Peyer's patch (tissue), 4 donors: ENCODE measurements around the gene KMT2E. TPM values are rescaled to one million over a fixed set of nuclear protein-coding genes. Genes with fewer than 3 reads are reported as not detected.

Experiments
- DNase-seq, 3 donors: peaks; one replicate each; pipeline ENCODE4 v3.0.0-alpha.2; 2017 to 2019
- H3K27ac ChIP-seq, 4 donors: fragments of 200-600 bp; sonication (generic); one replicate each; pipeline ENCODE4 v1.5.1; 2016 to 2019
- H3K27me3 ChIP-seq, 2 donors: fragments of 200-600 bp; sonication (generic); one replicate each; pipeline ENCODE4 v1.5.1; 2019
- H3K36me3 ChIP-seq, 3 donors: fragments of 200-600 bp; sonication (generic); one replicate each; pipeline ENCODE4 v1.5.1; 2016 to 2019
- H3K4me1 ChIP-seq, 4 donors: fragments of 200-600 bp; sonication (generic); one replicate each; pipeline ENCODE4 v1.5.1; 2016 to 2019
- H3K4me3 ChIP-seq, 4 donors: fragments of 200-600 bp; sonication (generic); 1 replicate in 3 of 4; 2 replicates in 1 of 4; pipeline ENCODE4 v1.5.1; 2016 to 2019; ENCODE audit warnings: mild to moderate bottlenecking in 1 of 4
- H3K9me3 ChIP-seq, 4 donors: fragments of 200-600 bp; sonication (generic); one replicate each; pipeline ENCODE4 v1.5.1; 2016 to 2019; ENCODE audit warnings: mild to moderate bottlenecking in 1 of 4
- POLR2A ChIP-seq, 2 donors: fragments of 450-650 bp; IDR thresholded peaks; one replicate each; pipeline ENCODE4 v1.5.1; 2017; ENCODE audit warnings: antibody characterized with exemption in 2 of 2, mild to moderate bottlenecking in 2 of 2, moderate library complexity in 2 of 2
- total RNA-seq, 4 donors: library from RNA; depleted of rRNA; stranded (reverse); fragments of >200 nt; gene quantifications; one replicate each; pipeline ENCODE4 v1.1.0, GENCODE V29; 2016
- TF ChIP-seq, protein P1 (sequence below), 6 experiments: fragments of 450-650 bp in 4 of 6; fragments of 200-600 bp in 2 of 6; sonication (generic) in 1 of 6; IDR thresholded peaks; one replicate each; pipeline ENCODE4 v1.5.1; 2017 to 2019; ENCODE audit warnings: antibody characterized with exemption in 6 of 6, mild to moderate bottlenecking in 3 of 6, moderate library complexity in 1 of 6

KMT2E gene, protein sequence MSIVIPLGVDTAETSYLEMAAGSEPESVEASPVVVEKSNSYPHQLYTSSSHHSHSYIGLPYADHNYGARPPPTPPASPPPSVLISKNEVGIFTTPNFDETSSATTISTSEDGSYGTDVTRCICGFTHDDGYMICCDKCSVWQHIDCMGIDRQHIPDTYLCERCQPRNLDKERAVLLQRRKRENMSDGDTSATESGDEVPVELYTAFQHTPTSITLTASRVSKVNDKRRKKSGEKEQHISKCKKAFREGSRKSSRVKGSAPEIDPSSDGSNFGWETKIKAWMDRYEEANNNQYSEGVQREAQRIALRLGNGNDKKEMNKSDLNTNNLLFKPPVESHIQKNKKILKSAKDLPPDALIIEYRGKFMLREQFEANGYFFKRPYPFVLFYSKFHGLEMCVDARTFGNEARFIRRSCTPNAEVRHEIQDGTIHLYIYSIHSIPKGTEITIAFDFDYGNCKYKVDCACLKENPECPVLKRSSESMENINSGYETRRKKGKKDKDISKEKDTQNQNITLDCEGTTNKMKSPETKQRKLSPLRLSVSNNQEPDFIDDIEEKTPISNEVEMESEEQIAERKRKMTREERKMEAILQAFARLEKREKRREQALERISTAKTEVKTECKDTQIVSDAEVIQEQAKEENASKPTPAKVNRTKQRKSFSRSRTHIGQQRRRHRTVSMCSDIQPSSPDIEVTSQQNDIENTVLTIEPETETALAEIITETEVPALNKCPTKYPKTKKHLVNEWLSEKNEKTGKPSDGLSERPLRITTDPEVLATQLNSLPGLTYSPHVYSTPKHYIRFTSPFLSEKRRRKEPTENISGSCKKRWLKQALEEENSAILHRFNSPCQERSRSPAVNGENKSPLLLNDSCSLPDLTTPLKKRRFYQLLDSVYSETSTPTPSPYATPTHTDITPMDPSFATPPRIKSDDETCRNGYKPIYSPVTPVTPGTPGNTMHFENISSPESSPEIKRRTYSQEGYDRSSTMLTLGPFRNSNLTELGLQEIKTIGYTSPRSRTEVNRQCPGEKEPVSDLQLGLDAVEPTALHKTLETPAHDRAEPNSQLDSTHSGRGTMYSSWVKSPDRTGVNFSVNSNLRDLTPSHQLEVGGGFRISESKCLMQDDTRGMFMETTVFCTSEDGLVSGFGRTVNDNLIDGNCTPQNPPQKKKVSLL (N-terminal part only)
- 100 to 1,000 TPM in 3 of 4 donors, 10 to 100 TPM in 1; 88.6 to 170 (median 130) TPM for total RNA-seq

DNA sequence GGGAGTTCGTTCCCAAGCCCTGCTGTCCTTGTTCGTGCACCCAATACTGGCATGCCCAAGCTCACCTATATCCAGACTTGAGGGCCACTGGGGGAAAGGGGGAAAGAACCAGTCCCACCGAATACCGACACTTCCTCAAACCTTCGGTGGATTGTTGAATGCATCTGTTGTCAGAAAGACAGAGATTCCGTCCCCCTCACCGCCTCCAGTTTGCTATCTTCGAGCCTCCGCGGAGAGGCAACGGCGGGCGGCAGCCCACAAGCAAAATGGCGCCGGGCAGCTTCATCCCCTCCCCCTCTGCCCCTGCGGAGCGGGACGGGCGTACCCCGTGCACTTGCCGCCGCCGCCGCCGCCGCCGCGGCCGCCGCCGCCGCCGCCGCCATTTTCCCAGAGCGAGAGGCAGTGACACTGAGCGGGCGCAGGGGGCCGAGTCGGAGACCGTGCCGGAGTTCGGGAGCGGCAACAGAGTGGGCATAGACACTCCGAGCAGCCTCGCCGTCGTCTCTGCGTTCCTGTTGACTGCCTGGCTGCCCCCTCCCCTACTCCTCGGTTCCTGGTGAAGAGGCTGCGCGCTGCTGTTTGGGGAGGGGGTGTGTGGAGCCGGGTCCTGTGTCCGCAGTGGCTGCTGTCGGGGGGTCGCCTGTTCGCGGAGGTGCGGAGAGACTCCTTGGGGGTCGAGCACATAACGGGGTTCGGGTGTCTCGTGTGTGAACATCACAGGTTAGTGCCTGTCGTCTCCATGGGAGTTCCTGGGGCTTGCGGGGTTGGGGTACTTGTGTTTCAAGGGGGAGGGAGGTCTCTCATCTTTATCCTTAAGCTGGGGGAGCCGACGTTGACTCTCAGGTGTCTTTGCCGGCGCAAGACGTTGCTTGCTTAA lies at the start of gene KMT2E:
TSS of gene KMT2E (plus strand) at position 390 of the 877 bp plus-strand sequence. CDS start 26,748 bp downstream, outside the sequence.
- DNase-seq = peak; percentile 83 to 95 (median 93)
- H3K9me3 ChIP-seq = no peaks in the 10 kb centered on the region
- H3K27me3 ChIP-seq = no peaks in the 10 kb centered on the region
- TF ChIP-seq, protein P1, sequence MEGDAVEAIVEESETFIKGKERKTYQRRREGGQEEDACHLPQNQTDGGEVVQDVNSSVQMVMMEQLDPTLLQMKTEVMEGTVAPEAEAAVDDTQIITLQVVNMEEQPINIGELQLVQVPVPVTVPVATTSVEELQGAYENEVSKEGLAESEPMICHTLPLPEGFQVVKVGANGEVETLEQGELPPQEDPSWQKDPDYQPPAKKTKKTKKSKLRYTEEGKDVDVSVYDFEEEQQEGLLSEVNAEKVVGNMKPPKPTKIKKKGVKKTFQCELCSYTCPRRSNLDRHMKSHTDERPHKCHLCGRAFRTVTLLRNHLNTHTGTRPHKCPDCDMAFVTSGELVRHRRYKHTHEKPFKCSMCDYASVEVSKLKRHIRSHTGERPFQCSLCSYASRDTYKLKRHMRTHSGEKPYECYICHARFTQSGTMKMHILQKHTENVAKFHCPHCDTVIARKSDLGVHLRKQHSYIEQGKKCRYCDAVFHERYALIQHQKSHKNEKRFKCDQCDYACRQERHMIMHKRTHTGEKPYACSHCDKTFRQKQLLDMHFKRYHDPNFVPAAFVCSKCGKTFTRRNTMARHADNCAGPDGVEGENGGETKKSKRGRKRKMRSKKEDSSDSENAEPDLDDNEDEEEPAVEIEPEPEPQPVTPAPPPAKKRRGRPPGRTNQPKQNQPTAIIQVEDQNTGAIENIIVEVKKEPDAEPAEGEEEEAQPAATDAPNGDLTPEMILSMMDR (IDR thresholded peaks at IDR 0.05) = peak in 3 of 6 experiments; percentile 37 to 44 (median 42)
- TF ChIP-seq POLR2A (IDR thresholded peaks at IDR 0.05) = peak in 1 of 2 donors; percentile 37
- peaks cover 0 to 27% (median 0%) of the 10 kb centered on the region in 4 donors for H3K4me1 ChIP-seq
- H3K36me3 ChIP-seq = no peaks in the 10 kb centered on the region
- H3K4me3 ChIP-seq = peak within 1 kb of the TSS; percentile 69 to 97 (median 87)
- peak within 1 kb of the TSS; percentile 98 to 100 (median 99) for H3K27ac ChIP-seq

DNA sequence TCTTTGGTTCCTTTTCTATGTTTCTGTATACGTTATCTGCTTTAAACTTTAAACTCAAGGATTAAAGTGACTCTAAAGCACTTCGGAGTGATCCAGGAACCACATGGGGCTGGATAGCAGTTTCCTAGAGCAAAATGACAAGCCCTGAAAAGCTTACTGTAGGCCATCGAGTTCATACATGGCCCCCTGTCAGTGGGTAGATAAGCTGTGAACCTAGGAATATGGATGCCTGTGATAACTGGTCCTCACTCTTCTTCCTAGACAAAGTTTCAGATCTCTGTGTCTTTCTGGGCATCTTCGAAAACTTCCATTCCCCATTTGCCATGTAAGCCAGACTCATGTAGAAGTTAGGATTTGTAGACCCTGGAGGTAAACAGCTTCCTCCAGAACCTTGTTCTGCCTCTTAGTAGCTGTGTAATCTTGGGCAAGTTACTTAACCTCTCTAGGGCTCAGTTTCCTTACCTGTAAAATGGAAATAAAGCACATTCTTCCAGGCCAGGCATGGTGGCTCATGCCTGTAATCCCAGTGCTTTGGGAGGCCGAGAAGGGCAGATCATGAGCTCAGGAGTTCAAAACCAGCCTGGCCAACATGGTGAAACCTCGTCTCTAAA lies 49.3 kb upstream of the KMT2E start:
- no peak overlapping the region for H3K27ac ChIP-seq
- no peaks in the 10 kb centered on the region for H3K9me3 ChIP-seq
- peaks cover 0 to 37% (median 0%) of the 10 kb centered on the region in 4 donors for H3K4me1 ChIP-seq
- H3K4me3 ChIP-seq = no peak overlapping the region
- DNase-seq = no peak
- TF ChIP-seq, protein P1 (IDR thresholded peaks at IDR 0.05) = no peak
- no peak for TF ChIP-seq POLR2A (IDR thresholded peaks at IDR 0.05)
- H3K27me3 ChIP-seq = no peaks in the 10 kb centered on the region
- no peaks in the 10 kb centered on the region for H3K36me3 ChIP-seq

DNA sequence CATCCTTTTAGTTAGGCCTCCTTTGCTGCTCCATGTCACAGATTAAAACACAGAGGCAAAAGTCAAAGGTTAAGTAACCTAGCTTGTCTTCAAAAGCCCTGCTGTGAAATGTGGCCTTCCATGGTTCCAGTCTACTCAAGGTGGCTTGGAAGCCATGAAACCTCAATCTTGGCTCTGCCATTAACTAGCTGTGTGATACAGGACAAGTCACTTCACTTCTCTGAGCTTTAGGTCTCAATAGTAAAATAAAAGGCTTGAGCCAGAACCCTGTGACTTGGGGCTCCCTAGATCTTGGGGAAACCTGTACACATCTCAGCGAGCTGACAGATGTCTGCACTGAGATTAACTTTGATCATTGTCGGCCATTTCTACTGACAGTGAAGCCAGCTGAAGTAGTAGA lies 48.0 kb upstream of the KMT2E start:
- H3K9me3 ChIP-seq = no peaks in the 10 kb centered on the region
- no peak for TF ChIP-seq POLR2A (IDR thresholded peaks at IDR 0.05)
- TF ChIP-seq, protein P1 (IDR thresholded peaks at IDR 0.05) = no peak
- no peak overlapping the region for H3K4me3 ChIP-seq
- H3K36me3 ChIP-seq = no peaks in the 10 kb centered on the region
- peaks cover 0 to 32% (median under 1%) of the 10 kb centered on the region in 4 donors for H3K4me1 ChIP-seq
- DNase-seq = no peak
- H3K27me3 ChIP-seq = no peaks in the 10 kb centered on the region
- H3K27ac ChIP-seq = no peak overlapping the region

DNA sequence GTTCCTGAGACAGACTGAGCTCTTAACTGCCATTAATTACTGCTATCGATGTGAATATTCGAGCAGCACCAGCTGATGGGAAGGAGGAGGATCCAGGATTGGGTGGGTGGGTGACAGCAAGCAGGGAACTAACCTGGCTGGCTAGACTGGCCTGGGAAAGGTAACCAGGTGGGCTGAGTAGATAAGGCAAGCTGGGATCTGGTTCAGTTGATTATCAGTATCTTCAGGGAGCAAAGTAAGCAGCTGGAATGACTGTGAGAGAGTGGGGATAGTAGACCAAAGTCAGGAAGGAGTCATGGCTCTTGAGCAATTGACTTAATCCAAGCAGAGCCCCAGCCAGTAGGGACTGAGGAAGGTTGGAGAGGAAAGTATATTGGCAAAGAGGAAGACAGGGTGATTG lies 46.9 kb upstream of the KMT2E start:
- H3K4me1 ChIP-seq = peaks cover 0 to 32% (median 2%) of the 10 kb centered on the region in 4 donors
- peak overlapping the region in 1 of 4 donors; percentile 42 for H3K27ac ChIP-seq

More for the DNA sequence above, 46.9 kb upstream of the KMT2E start:
- TF ChIP-seq POLR2A (IDR thresholded peaks at IDR 0.05) = no peak
- TF ChIP-seq, protein P1 (IDR thresholded peaks at IDR 0.05) = no peak
- no peaks in the 10 kb centered on the region for H3K27me3 ChIP-seq
- DNase-seq = no peak
- no peaks in the 10 kb centered on the region for H3K9me3 ChIP-seq
- no peaks in the 10 kb centered on the region for H3K36me3 ChIP-seq
- H3K4me3 ChIP-seq = no peak overlapping the region
